Lower leg skin (tissue), 4 donors: ENCODE measurements around the gene ADAT2. TPM values are rescaled to one million over a fixed set of nuclear protein-coding genes. Genes with fewer than 3 reads are reported as not detected.

Source experiments
- DNase-seq, 2 donors: peaks; one replicate each; pipeline ENCODE4 v3.0.0-alpha.2; 2019; ENCODE audit warnings: low spot score in 2 of 2
- H3K4me3 ChIP-seq: fragments of 200-600 bp; sonication (generic); 2 replicates; pipeline ENCODE4 v1.5.1; 2017; ENCODE audit warnings: mild to moderate bottlenecking, low read depth; ENCODE audit not compliant: poor library complexity, severe bottlenecking
- POLR2A ChIP-seq, 2 donors: fragments of 450-650 bp; IDR thresholded peaks; one replicate each; pipeline ENCODE4 v1.6.1; 2016 to 2017; ENCODE audit warnings: antibody characterized with exemption in 2 of 2, mild to moderate bottlenecking in 1 of 2, moderate library complexity in 1 of 2
- WGBS, 2 donors: methylation state at CpG; one replicate each; pipeline ENCODE4 v1.1.5; 2018; 5-methylcytosine and 5-hydroxymethylcytosine counted together
- intact Hi-C: fragments of 100-400 bp; cut with DNase I; formaldehyde crosslinking; loops from one replicate; pipeline ENCODE4 v1.15.0; 2023; ENCODE audit warnings: low total_unique reads
- total RNA-seq, 4 donors: library from RNA; depleted of rRNA; stranded (reverse); fragments of >200 nt; gene quantifications; one replicate each; pipeline ENCODE4 v1.1.0, GENCODE V29; 2016
- TF ChIP-seq, protein P1 (sequence below), 3 donors: fragments of 450-650 bp; IDR thresholded peaks; one replicate each; pipeline ENCODE4 v1.5.1; 2016; ENCODE audit warnings: antibody characterized with exemption in 3 of 3, mild to moderate bottlenecking in 3 of 3, moderate library complexity in 2 of 3

The ADAT2 gene
- total RNA-seq, 4 donors from 2014 or later = 2.2 to 5.3 (median 3.9) TPM

- H3K4me3 ChIP-seq = no peak overlapping the region
- TF ChIP-seq POLR2A (IDR thresholded peaks at IDR 0.05) = no peak
- TF ChIP-seq, protein P1, sequence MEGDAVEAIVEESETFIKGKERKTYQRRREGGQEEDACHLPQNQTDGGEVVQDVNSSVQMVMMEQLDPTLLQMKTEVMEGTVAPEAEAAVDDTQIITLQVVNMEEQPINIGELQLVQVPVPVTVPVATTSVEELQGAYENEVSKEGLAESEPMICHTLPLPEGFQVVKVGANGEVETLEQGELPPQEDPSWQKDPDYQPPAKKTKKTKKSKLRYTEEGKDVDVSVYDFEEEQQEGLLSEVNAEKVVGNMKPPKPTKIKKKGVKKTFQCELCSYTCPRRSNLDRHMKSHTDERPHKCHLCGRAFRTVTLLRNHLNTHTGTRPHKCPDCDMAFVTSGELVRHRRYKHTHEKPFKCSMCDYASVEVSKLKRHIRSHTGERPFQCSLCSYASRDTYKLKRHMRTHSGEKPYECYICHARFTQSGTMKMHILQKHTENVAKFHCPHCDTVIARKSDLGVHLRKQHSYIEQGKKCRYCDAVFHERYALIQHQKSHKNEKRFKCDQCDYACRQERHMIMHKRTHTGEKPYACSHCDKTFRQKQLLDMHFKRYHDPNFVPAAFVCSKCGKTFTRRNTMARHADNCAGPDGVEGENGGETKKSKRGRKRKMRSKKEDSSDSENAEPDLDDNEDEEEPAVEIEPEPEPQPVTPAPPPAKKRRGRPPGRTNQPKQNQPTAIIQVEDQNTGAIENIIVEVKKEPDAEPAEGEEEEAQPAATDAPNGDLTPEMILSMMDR (IDR thresholded peaks at IDR 0.05) = no peak
- intact Hi-C loops = no loop called here
- DNase-seq = no peak
Measured at GRCh38 chr6:143468026-143468425, 17.5 kb upstream of the ADAT2 start.

- intact Hi-C loops = no loop called here
- no peak for DNase-seq
Measured at GRCh38 chr6:143465546-143465945, 15.1 kb upstream of the ADAT2 start.

DNA sequence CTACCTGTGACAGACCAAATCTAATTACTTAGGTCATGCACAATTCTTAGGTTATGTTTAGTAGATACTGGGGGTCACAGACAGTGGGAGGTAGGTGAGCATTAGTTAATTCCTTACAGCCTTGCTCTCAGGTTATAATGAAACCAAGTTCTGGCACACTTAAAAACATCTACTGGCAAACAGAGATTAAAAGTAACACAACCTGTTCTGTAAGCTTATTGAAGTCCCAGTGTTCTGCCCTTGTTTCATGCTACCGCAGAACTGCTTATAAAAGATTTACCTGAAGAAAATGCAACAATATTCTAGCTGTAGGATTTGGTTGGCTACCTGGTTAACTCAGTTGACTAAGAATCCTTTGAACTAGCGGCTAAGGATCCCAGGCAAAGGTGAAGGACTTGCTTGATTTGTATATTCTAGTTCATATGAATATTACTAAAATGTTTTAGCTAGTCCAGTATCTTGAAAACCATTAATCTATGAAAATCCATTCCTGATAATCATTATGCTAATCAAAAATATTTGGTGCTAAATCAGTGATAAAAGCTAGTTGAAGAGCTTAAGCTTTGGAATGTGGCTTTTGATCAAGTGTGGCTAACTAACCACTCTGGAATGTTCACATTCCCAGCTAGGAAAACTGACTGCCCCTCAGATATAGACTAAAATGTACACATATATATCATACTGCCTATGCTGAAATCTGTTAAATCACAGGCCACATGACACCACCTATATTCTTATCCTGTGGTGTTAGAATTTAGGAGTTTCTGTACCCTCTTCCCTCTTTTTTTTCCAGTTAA lies 7.3 kb upstream of the ADAT2 start:
- intact Hi-C loops = no loop called here
- DNase-seq = no peak
- WGBS, 2 donors = 57 to 61% methylated on average over 2 of the region's 2 CpGs

More at GRCh38 chr6:143465546-143465945, 15.1 kb upstream of the ADAT2 start:
- no peak overlapping the region for H3K4me3 ChIP-seq
- WGBS, 2 donors = 81 to 95% methylated on average over 2 of the region's 2 CpGs
- TF ChIP-seq POLR2A (IDR thresholded peaks at IDR 0.05) = no peak
- TF ChIP-seq, protein P1 (IDR thresholded peaks at IDR 0.05) = no peak

GRCh38 chr6:143451531-143451930 lies 1.0 kb upstream of the ADAT2 start:
- intact Hi-C loops = no loop called here
- DNase-seq = no peak
- H3K4me3 ChIP-seq = no peak overlapping the region
- TF ChIP-seq, protein P1 (IDR thresholded peaks at IDR 0.05) = no peak
- no peak for TF ChIP-seq POLR2A (IDR thresholded peaks at IDR 0.05)
- 32 to 37% methylated on average over 4 of the region's 4 CpGs for WGBS, 2 donors

More for the DNA sequence above, 7.3 kb upstream of the ADAT2 start:
- TF ChIP-seq, protein P1 (IDR thresholded peaks at IDR 0.05) = no peak
- no peak for TF ChIP-seq POLR2A (IDR thresholded peaks at IDR 0.05)
- H3K4me3 ChIP-seq = no peak overlapping the region

DNA sequence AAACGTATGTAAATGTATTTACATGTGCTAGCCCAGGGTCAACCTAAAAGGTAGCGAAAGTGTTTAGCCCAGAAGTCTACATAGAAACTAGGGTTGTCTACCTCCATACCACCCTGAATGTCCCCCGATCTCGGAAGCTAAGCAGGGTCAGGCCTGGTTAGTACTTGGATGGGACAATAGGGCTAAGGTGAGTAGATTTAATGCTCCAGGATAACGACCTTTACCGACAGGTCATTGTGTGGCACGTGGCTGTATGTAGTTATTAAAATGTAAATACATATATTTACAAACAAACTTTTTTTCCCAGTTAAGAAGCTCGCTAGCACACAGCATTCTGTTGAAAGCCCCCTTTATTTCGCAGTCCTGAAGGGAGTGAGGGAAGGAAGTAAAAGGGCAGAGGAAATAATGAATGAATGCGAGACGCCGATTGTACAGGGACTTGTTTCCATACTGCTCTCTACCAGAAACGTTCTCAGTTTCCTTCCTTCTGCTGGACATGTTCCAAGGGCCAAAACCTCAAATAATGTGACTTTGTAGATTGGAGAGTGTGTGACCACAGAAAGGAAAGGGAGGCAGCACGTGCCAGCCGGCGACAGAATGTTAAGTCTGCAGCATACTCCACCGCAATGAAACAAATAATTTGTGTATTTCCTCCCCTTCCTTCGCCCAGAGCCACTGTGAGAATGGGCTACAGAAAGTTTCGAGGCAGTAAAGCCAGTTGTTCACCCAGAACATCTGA lies 612 bp downstream of the ADAT2 start:
- 6 to 7% methylated on average over 19 of the region's 19 CpGs for WGBS, 2 donors
- intact Hi-C loops = no loop called here
- peak overlapping the region; percentile 66 for H3K4me3 ChIP-seq
- DNase-seq = peak in 1 of 2 donors; percentile 37
- TF ChIP-seq, protein P1 (IDR thresholded peaks at IDR 0.05) = no peak
- no peak for TF ChIP-seq POLR2A (IDR thresholded peaks at IDR 0.05)
